Upper lobe of left lung (tissue), 6 donors: ENCODE data around the gene CFAP157. TPM values are rescaled to one million over a fixed set of nuclear protein-coding genes. Genes with fewer than 3 reads are reported as not detected.

Source experiments
- ATAC-seq, 2 donors: fragments of 200-7000 bp; cut with Tn5 transposase; one replicate each; pipeline ENCODE4 v1.9.1; 2022; ENCODE audit warnings: mild to moderate bottlenecking in 2 of 2, moderate library complexity in 2 of 2; ENCODE audit not compliant: low FRiP score in 2 of 2
- DNase-seq, 2 donors: peaks; one replicate each; pipeline ENCODE4 v3.0.0-alpha.2; 2019 to 2020
- H3K27ac ChIP-seq, 4 donors: fragments of 200-600 bp; sonication (generic); one replicate each; pipeline ENCODE4 v1.5.1; 2016 to 2019
- H3K27me3 ChIP-seq, 4 donors: fragments of 200-600 bp; sonication (generic); one replicate each; pipeline ENCODE4 v1.5.1; 2017 to 2019
- H3K36me3 ChIP-seq, 4 donors: fragments of 200-600 bp; sonication (generic); one replicate each; pipeline ENCODE4 v1.5.1; 2016 to 2019
- H3K4me1 ChIP-seq, 4 donors: fragments of 200-600 bp; sonication (generic); one replicate each; pipeline ENCODE4 v1.5.1; 2018 to 2019
- H3K4me3 ChIP-seq, 4 donors: fragments of 200-600 bp; sonication (generic); one replicate each; pipeline ENCODE4 v1.5.1; 2017 to 2019; ENCODE audit warnings: mild to moderate bottlenecking in 2 of 4, moderate library complexity in 1 of 4
- H3K9me3 ChIP-seq, 4 donors: fragments of 200-600 bp; sonication (generic); one replicate each; pipeline ENCODE4 v1.5.1; 2018 to 2019
- CTCF ChIP-seq, 6 experiments: fragments of 450-650 bp in 4 of 6; fragments of 200-600 bp in 2 of 6; sonication (generic) in 2 of 6; IDR thresholded peaks; one replicate each; pipeline ENCODE4 v1.5.1; 2016 to 2019; ENCODE audit warnings: antibody characterized with exemption in 6 of 6
- EP300 ChIP-seq, 4 donors: sonication (generic); formaldehyde crosslinking; IDR thresholded peaks; one replicate each; pipeline ENCODE4 v1.5.1; 2017; ENCODE audit warnings: antibody characterized with exemption in 4 of 4, control low read depth in 2 of 4
- POLR2A ChIP-seq, 4 donors: fragments of 450-650 bp; IDR thresholded peaks; one replicate each; pipeline ENCODE4 v1.5.1; 2016 to 2017; ENCODE audit warnings: antibody characterized with exemption in 4 of 4, mild to moderate bottlenecking in 2 of 4
- POLR2AphosphoS5 ChIP-seq, 2 donors: sonication (generic); formaldehyde crosslinking; IDR thresholded peaks; one replicate each; pipeline ENCODE4 v1.5.1; 2017; ENCODE audit warnings: antibody characterized with exemption in 2 of 2
- WGBS, 2 donors: methylation state at CpG; one replicate each; pipeline ENCODE4 v1.1.5; 2017 to 2018; 5-methylcytosine and 5-hydroxymethylcytosine counted together
- total RNA-seq, 6 donors: library from RNA; depleted of rRNA in 4 of 6; stranded (reverse); fragments of >200 nt in 4 of 6; gene quantifications; one replicate each; pipeline versions ENCODE4 v1.1.0 to v1.2.1, GENCODE V29; 2016 to 2021
- donor health status: DM: no; HTN: no; CAD: no; lungs with moderate emphysema.
- donor health status: DM: no; HTN: yes; CAD: no; lungs with severe emphysema.

CFAP157 gene
- total RNA-seq, 6 donors from 2014 or later = 0.77 to 125 (median 37.0) TPM

- peaks cover 25 to 96% (median 69%) of the 10 kb centered on the region in 4 donors for H3K36me3 ChIP-seq
- no peak for TF ChIP-seq CTCF (IDR thresholded peaks at IDR 0.05)
- no peak for TF ChIP-seq POLR2A (IDR thresholded peaks at IDR 0.05)
- no peak for TF ChIP-seq EP300 (IDR thresholded peaks at IDR 0.05)
- TF ChIP-seq POLR2AphosphoS5 (IDR thresholded peaks at IDR 0.05) = no peak
Observed at GRCh38 chr9:127676638-127677037, 30.1 kb upstream of the CFAP157 start.

GRCh38 chr9:127679506-127679905, 27.3 kb upstream of the CFAP157 start:
- no peaks in the 10 kb centered on the region for H3K27me3 ChIP-seq
- H3K36me3 ChIP-seq = peaks cover 26 to 96% (median 74%) of the 10 kb centered on the region in 4 donors
- H3K4me3 ChIP-seq = no peak overlapping the region
- no peak overlapping the region for H3K27ac ChIP-seq
- DNase-seq = no peak
- no peak for ATAC-seq
- TF ChIP-seq EP300 (IDR thresholded peaks at IDR 0.05) = no peak
- TF ChIP-seq POLR2A (IDR thresholded peaks at IDR 0.05) = no peak
- no peak for TF ChIP-seq CTCF (IDR thresholded peaks at IDR 0.05)
- TF ChIP-seq POLR2AphosphoS5 (IDR thresholded peaks at IDR 0.05) = no peak
- 88 to 91% methylated on average over 2 of the region's 2 CpGs for WGBS, 2 donors
- no peaks in the 10 kb centered on the region for H3K9me3 ChIP-seq
- no peaks in the 10 kb centered on the region for H3K4me1 ChIP-seq

More at GRCh38 chr9:127676638-127677037, 30.1 kb upstream of the CFAP157 start:
- no peak overlapping the region for H3K27ac ChIP-seq
- DNase-seq (no peak), ATAC-seq (no peak)
- H3K4me1 ChIP-seq = no peaks in the 10 kb centered on the region
- H3K4me3 ChIP-seq = no peak overlapping the region
- H3K27me3 ChIP-seq = no peaks in the 10 kb centered on the region
- 92 to 96% methylated on average over 12 of the region's 12 CpGs for WGBS, 2 donors
- H3K9me3 ChIP-seq = no peaks in the 10 kb centered on the region

GRCh38 chr9:127680226-127680625, 26.6 kb upstream of the CFAP157 start:
- Histone ChIP-seq H3K9me3 (no peaks in the 10 kb centered on the region), H3K36me3 (peaks cover 26 to 96% (median 72%) of the 10 kb centered on the region in 4 donors), H3K27ac (no peak overlapping the region), H3K27me3 (no peaks in the 10 kb centered on the region), H3K4me3 (no peak overlapping the region), H3K4me1 (no peaks in the 10 kb centered on the region)
- TF ChIP-seq POLR2A (IDR thresholded peaks at IDR 0.05) (no peak), CTCF (IDR thresholded peaks at IDR 0.05) (no peak), POLR2AphosphoS5 (IDR thresholded peaks at IDR 0.05) (no peak), EP300 (IDR thresholded peaks at IDR 0.05) (no peak)
- 91% methylated on average over 11 of the region's 11 CpGs for WGBS, 2 donors
- ATAC-seq = no peak
- DNase-seq = no peak

- H3K36me3 ChIP-seq = peaks cover 22 to 93% (median 71%) of the 10 kb centered on the region in 4 donors
- no peak for ATAC-seq
- WGBS, 2 donors = 85 to 89% methylated on average over 9 of the region's 9 CpGs
Observed at GRCh38 chr9:127680846-127681245, 25.9 kb upstream of the CFAP157 start.

More at GRCh38 chr9:127680846-127681245, 25.9 kb upstream of the CFAP157 start:
- Histone ChIP-seq H3K27me3 (no peaks in the 10 kb centered on the region), H3K4me3 (no peak overlapping the region), H3K27ac (no peak overlapping the region), H3K4me1 (no peaks in the 10 kb centered on the region), H3K9me3 (no peaks in the 10 kb centered on the region)
- no peak for DNase-seq
- no peak for TF ChIP-seq CTCF (IDR thresholded peaks at IDR 0.05)
- TF ChIP-seq POLR2AphosphoS5 (IDR thresholded peaks at IDR 0.05) = no peak
- no peak for TF ChIP-seq EP300 (IDR thresholded peaks at IDR 0.05)
- TF ChIP-seq POLR2A (IDR thresholded peaks at IDR 0.05) = no peak
